Testis (tissue), 3 donors: ENCODE measurements around the gene CNKSR3. TPM values are rescaled to one million over a fixed set of nuclear protein-coding genes. Genes with fewer than 3 reads are reported as not detected.

Source experiments
- DNase-seq: peaks from one replicate; pipeline ENCODE4 v3.0.0-alpha.2; 2019
- H3K27ac ChIP-seq, 2 donors: fragments of 200-600 bp; sonication (generic); one replicate each; pipeline ENCODE4 v1.5.1; 2019
- H3K27me3 ChIP-seq: fragments of 200-600 bp; sonication (generic); one replicate; pipeline ENCODE4 v1.5.1; 2019
- H3K36me3 ChIP-seq: fragments of 200-600 bp; sonication (generic); one replicate; pipeline ENCODE4 v1.5.1; 2017; ENCODE audit warnings: low read depth; ENCODE audit errors: missing control alignments
- H3K4me1 ChIP-seq: fragments of 200-600 bp; sonication (generic); one replicate; pipeline ENCODE4 v1.5.1; 2019
- H3K4me3 ChIP-seq, 2 donors: fragments of 200-600 bp; sonication (generic); one replicate each; pipeline ENCODE4 v1.5.1; 2017 to 2019
- H3K9me3 ChIP-seq: fragments of 200-600 bp; sonication (generic); one replicate; pipeline ENCODE4 v1.5.1; 2017
- CTCF ChIP-seq, 3 experiments: fragments of 450-650 bp in 2 of 3; fragments of 200-600 bp in 1 of 3; sonication (generic) in 1 of 3; IDR thresholded peaks; one replicate each; pipeline ENCODE4 v1.5.1; 2016 to 2019; ENCODE audit warnings: antibody characterized with exemption in 3 of 3, mild to moderate bottlenecking in 2 of 3, moderate library complexity in 1 of 3
- POLR2A ChIP-seq: fragments of 450-650 bp; IDR thresholded peaks from one replicate; pipeline ENCODE4 v1.6.1; 2017; ENCODE audit warnings: antibody characterized with exemption, mild to moderate bottlenecking, moderate library complexity
- WGBS, 2 donors: methylation state at CpG; one replicate each; pipeline ENCODE4 v1.1.5; 2018; 5-methylcytosine and 5-hydroxymethylcytosine counted together
- intact Hi-C: fragments of 100-400 bp; cut with DNase I; formaldehyde crosslinking; loops from one replicate; pipeline ENCODE4 v1.15.1; 2023; ENCODE audit warnings: low total_unique reads
- polyA plus RNA-seq: library from polyadenylated mRNA; stranded (reverse); fragments of 350-450 nt; fragmentation: Illumina TruSeq; extraction: RNeasy Lipid Tissue Mini Kit (QIAGEN cat#74804); gene quantifications from one replicate; pipeline ENCODE4 v1.2.3, GENCODE V29; 2014; ENCODE audit warnings: low read depth, low replicate concordance; ENCODE audit not compliant: insufficient read depth
- total RNA-seq, 2 donors: library from RNA; depleted of rRNA; stranded (reverse); fragments of >200 nt; gene quantifications; one replicate each; pipeline ENCODE4 v1.2.3, GENCODE V29; 2016

CNKSR3 gene
- total and polyA plus RNA-seq, 3 donors from 2014 or later = 26.0 to 28.7 (median 26.0) TPM

- TF ChIP-seq CTCF (IDR thresholded peaks at IDR 0.05) (no peak), POLR2A (no peak)
- Histone ChIP-seq H3K27me3 (no peaks in the 10 kb centered on the region), H3K4me1 (peaks cover 7% of the 10 kb centered on the region), H3K27ac (no peak overlapping the region), H3K9me3 (no peaks in the 10 kb centered on the region), H3K4me3 (no peak overlapping the region), H3K36me3 (no peaks in the 10 kb centered on the region)
- 85 to 94% methylated on average over 4 of the region's 4 CpGs for WGBS, 2 donors
- intact Hi-C loops = no loop called here
- DNase-seq = no peak
Observed at GRCh38 chr6:154425034-154425433, 85.5 kb downstream of the CNKSR3 start.

- 93 to 95% methylated on average over 8 of the region's 8 CpGs for WGBS, 2 donors
- H3K27ac ChIP-seq = no peak overlapping the region
- peaks cover 21% of the 10 kb centered on the region for H3K4me1 ChIP-seq
- no peak overlapping the region for H3K4me3 ChIP-seq
- H3K9me3 ChIP-seq = no peaks in the 10 kb centered on the region
- DNase-seq = no peak
- H3K27me3 ChIP-seq = no peaks in the 10 kb centered on the region
- TF ChIP-seq POLR2A (no peak), CTCF (IDR thresholded peaks at IDR 0.05) (no peak)
- no peaks in the 10 kb centered on the region for H3K36me3 ChIP-seq
- intact Hi-C loops = no loop called here
Observed at GRCh38 chr6:154414021-154414813, 96.3 kb downstream of the CNKSR3 start.

GRCh38 chr6:154412106-154412820, 98.2 kb downstream of the CNKSR3 start:
- H3K4me1 ChIP-seq = peaks cover 21% of the 10 kb centered on the region
- TF ChIP-seq POLR2A = no peak
- no peak for TF ChIP-seq CTCF (IDR thresholded peaks at IDR 0.05)
- H3K9me3 ChIP-seq = no peaks in the 10 kb centered on the region
- H3K36me3 ChIP-seq = no peaks in the 10 kb centered on the region
- intact Hi-C loops = no loop called here
- no peak for DNase-seq
- no peak overlapping the region for H3K4me3 ChIP-seq
- 76 to 82% methylated on average over 5 of the region's 5 CpGs for WGBS, 2 donors
- peak overlapping the region; percentile 80 to 84 for H3K27ac ChIP-seq
- no peaks in the 10 kb centered on the region for H3K27me3 ChIP-seq

- DNase-seq = no peak
- 55 to 69% methylated on average over 5 of the region's 5 CpGs for WGBS, 2 donors
- H3K4me3 ChIP-seq = no peak overlapping the region
- no peaks in the 10 kb centered on the region for H3K27me3 ChIP-seq
- no peak for TF ChIP-seq POLR2A
- TF ChIP-seq CTCF (IDR thresholded peaks at IDR 0.05) = no peak
- H3K27ac ChIP-seq = peak overlapping the region; percentile 80 to 84
- H3K36me3 ChIP-seq = no peaks in the 10 kb centered on the region
- no peaks in the 10 kb centered on the region for H3K9me3 ChIP-seq
- peaks cover 21% of the 10 kb centered on the region for H3K4me1 ChIP-seq
- intact Hi-C loops = no loop called here
Observed at GRCh38 chr6:154411076-154411475, 99.4 kb downstream of the CNKSR3 start.
